SU-DHL-6 (cell line): ENCODE measurements around the gene RNASEH2C.

Experiments
- H2AFZ ChIP-seq: fragments of 200-600 bp; sonication (generic); 2 replicates; pipeline ENCODE4 v1.6.1; 2014; ENCODE audit warnings: low read depth, mild to moderate bottlenecking, moderate library complexity, mixed read lengths, antibody characterized with exemption, low read length; ENCODE audit not compliant: severe bottlenecking
- H3F3A ChIP-seq: fragments of 200-600 bp; shearing (Covaris generic); 2 replicates; pipeline ENCODE4 v1.6.0; 2016; ENCODE audit warnings: antibody characterized with exemption, mild to moderate bottlenecking; ENCODE audit not compliant: insufficient read depth
- H3K27ac ChIP-seq: fragments of 200-600 bp; sonication (generic); 2 replicates; pipeline ENCODE4 v1.5.1; 2016; ENCODE audit warnings: low read depth, mild to moderate bottlenecking, low read length, moderate library complexity, mixed read lengths
- H3K27me3 ChIP-seq: fragments of 200-600 bp; sonication (generic), shearing (Covaris generic); 2 replicates; pipeline ENCODE4 v1.6.0; 2014; ENCODE audit warnings: mild to moderate bottlenecking, low read length
- H3K36me3 ChIP-seq: fragments of 200-600 bp; sonication (generic); 2 replicates; pipeline ENCODE4 v1.6.1; 2014; ENCODE audit warnings: mild to moderate bottlenecking, low read length, mixed read lengths
- H3K4me2 ChIP-seq: fragments of 300-600, 200-600 bp; shearing (Covaris generic), sonication (generic); 2 replicates; pipeline ENCODE4 v1.6.0; 2014; ENCODE audit warnings: low read length, low read depth, mild to moderate bottlenecking; ENCODE audit not compliant: poor library complexity, severe bottlenecking
- H3K4me3 ChIP-seq: fragments of 200-600 bp; sonication (generic); 2 replicates; pipeline ENCODE4 v1.5.1; 2014; ENCODE audit warnings: antibody characterized with exemption, low read length, mild to moderate bottlenecking, mixed read lengths; ENCODE audit not compliant: insufficient read depth, poor library complexity, severe bottlenecking
- H3K79me2 ChIP-seq: fragments of 200-600 bp; sonication (generic); 2 replicates; pipeline ENCODE4 v1.6.1; 2014; ENCODE audit warnings: mild to moderate bottlenecking, low read length, moderate library complexity; ENCODE audit not compliant: insufficient read depth
- H3K9ac ChIP-seq: fragments of 200-600 bp; sonication (generic); 2 replicates; pipeline ENCODE4 v1.7.0; 2014; ENCODE audit warnings: mild to moderate bottlenecking, low read length
- H3K9me2 ChIP-seq: fragments of 200-600 bp; sonication (generic); replicated peaks from 2 replicates; pipeline ENCODE4 v1.6.1; 2014; ENCODE audit warnings: low read length; ENCODE audit not compliant: insufficient read depth
- H3K9me3 ChIP-seq: fragments of 200-600 bp; sonication (generic); 2 replicates; pipeline ENCODE4 v1.6.1; 2014; ENCODE audit warnings: low read length, mixed read lengths; ENCODE audit not compliant: insufficient read depth
- H4K20me1 ChIP-seq: fragments of 200-600 bp; sonication (generic); 2 replicates; pipeline ENCODE4 v1.6.1; 2014; ENCODE audit warnings: low read depth, mild to moderate bottlenecking, antibody characterized with exemption, low read length, moderate library complexity, mixed read lengths
- CTCF ChIP-seq: fragments of 200-600 bp; sonication (generic); IDR thresholded peaks from one replicate; pipeline ENCODE4 v1.5.1; 2017; ENCODE audit warnings: antibody characterized with exemption, mild to moderate bottlenecking, low read length, moderate library complexity; ENCODE audit not compliant: insufficient read depth, poor library complexity, severe bottlenecking
- EZH2phosphoT487 ChIP-seq: fragments of 200-600 bp; sonication (generic), shearing (Covaris generic); conservative IDR thresholded peaks from 2 replicates; pipeline ENCODE4 v1.6.1; 2018; ENCODE audit warnings: mild to moderate bottlenecking, antibody characterized with exemption, low read length, moderate library complexity, mixed read lengths

Gene RNASEH2C

GRCh38 chr11:65742353-65742752 lies 21.8 kb upstream of the RNASEH2C start:
- no peak overlapping the region for H3K27ac ChIP-seq
- H3K4me3 ChIP-seq = no peak overlapping the region
- no peak for TF ChIP-seq EZH2phosphoT487
- TF ChIP-seq CTCF = no peak
- no peaks in the 10 kb centered on the region for H3K36me3 ChIP-seq
- H3F3A ChIP-seq = no peaks in the 10 kb centered on the region
- no peaks in the 10 kb centered on the region for H3K9me2 ChIP-seq
- no peak overlapping the region for H3K4me2 ChIP-seq
- no peaks in the 10 kb centered on the region for H3K27me3 ChIP-seq
- H3K9ac ChIP-seq = no peak overlapping the region
- H4K20me1 ChIP-seq = no peaks in the 10 kb centered on the region
- H2AFZ ChIP-seq = no peak overlapping the region
- H3K79me2 ChIP-seq = no peaks in the 10 kb centered on the region
- H3K9me3 ChIP-seq = peaks cover 9% of the 10 kb centered on the region

GRCh38 chr11:65741185-65741584 lies 20.6 kb upstream of the RNASEH2C start:
- Histone ChIP-seq H3K9ac (no peak overlapping the region), H3K27me3 (no peaks in the 10 kb centered on the region), H3K9me2 (no peaks in the 10 kb centered on the region), H3K36me3 (no peaks in the 10 kb centered on the region), H4K20me1 (no peaks in the 10 kb centered on the region), H3F3A (no peaks in the 10 kb centered on the region), H3K4me2 (no peak overlapping the region), H3K4me3 (no peak overlapping the region), H3K9me3 (peaks cover 14% of the 10 kb centered on the region), H3K27ac (no peak overlapping the region), H2AFZ (no peak overlapping the region), H3K79me2 (no peaks in the 10 kb centered on the region)
- no peak for TF ChIP-seq CTCF
- TF ChIP-seq EZH2phosphoT487 = no peak

GRCh38 chr11:65739022-65739421 lies 18.4 kb upstream of the RNASEH2C start:
- Histone ChIP-seq H3K9me3 (peaks cover 14% of the 10 kb centered on the region), H2AFZ (no peak overlapping the region), H3F3A (no peaks in the 10 kb centered on the region), H4K20me1 (no peaks in the 10 kb centered on the region), H3K27ac (no peak overlapping the region), H3K9ac (no peak overlapping the region), H3K4me3 (no peak overlapping the region), H3K27me3 (no peaks in the 10 kb centered on the region), H3K36me3 (no peaks in the 10 kb centered on the region), H3K4me2 (no peak overlapping the region), H3K79me2 (no peaks in the 10 kb centered on the region), H3K9me2 (no peaks in the 10 kb centered on the region)
- no peak for TF ChIP-seq EZH2phosphoT487
- no peak for TF ChIP-seq CTCF
